Fibroblast of the aortic adventitia (primary cell): ENCODE measurements around the gene FLII. TPM values are rescaled to one million over a fixed set of nuclear protein-coding genes. Genes with fewer than 3 reads are reported as not detected.

Experiments
- DNase-seq: peaks from one replicate; pipeline ENCODE4 v3.0.0-alpha.2; 2010; ENCODE audit warnings: low read depth
- H3K4me3 ChIP-seq: 2 replicates; pipeline ENCODE4 v1.5.1; 2011; ENCODE audit warnings: low read depth, mild to moderate bottlenecking, control low read depth, low read length, moderate library complexity
- CTCF ChIP-seq: IDR thresholded peaks from 2 replicates; pipeline ENCODE4 v1.5.1; 2011; ENCODE audit warnings: mild to moderate bottlenecking, low read length, control low read depth, inconsistent platforms; ENCODE audit not compliant: insufficient read depth
- total RNA-seq: library from RNA; depleted of rRNA; stranded (reverse); fragments of >200 nt; gene quantifications from 2 replicates; pipeline ENCODE4 v1.2.3, GENCODE V29; 2012; ENCODE audit warnings: low replicate concordance

The FLII gene
- total RNA-seq, 1 donor: 305 TPM

GRCh38 chr17:18205861-18206260 is 52.7 kb downstream of the FLII start:
- H3K4me3 ChIP-seq: no peak overlapping the region
- TF ChIP-seq CTCF: no peak
- DNase-seq: no peak

- no peak for TF ChIP-seq CTCF
- DNase-seq: no peak
- H3K4me3 ChIP-seq: no peak overlapping the region
Observed at GRCh38 chr17:18203308-18203707, 55.2 kb downstream of the FLII start.

GRCh38 chr17:18201108-18201507 is 57.4 kb downstream of the FLII start:
- no peak for TF ChIP-seq CTCF
- H3K4me3 ChIP-seq: no peak overlapping the region
- no peak for DNase-seq

GRCh38 chr17:18198530-18198929 is 60.0 kb downstream of the FLII start:
- no peak for DNase-seq
- TF ChIP-seq CTCF: no peak
- H3K4me3 ChIP-seq: no peak overlapping the region

GRCh38 chr17:18197535-18198194 is 60.9 kb downstream of the FLII start:
- TF ChIP-seq CTCF: no peak
- no peak overlapping the region for H3K4me3 ChIP-seq
- no peak for DNase-seq

GRCh38 chr17:18195246-18195645 is 63.3 kb downstream of the FLII start:
- no peak for TF ChIP-seq CTCF
- no peak overlapping the region for H3K4me3 ChIP-seq
- DNase-seq: no peak

Other genes with a start within 250 kb of the FLII start
- 17.8 and 43.4 TPM in 2 replicates for gene ATPAF2, start 219.6 kb downstream of the FLII start, total RNA-seq
- gene GID4, start 219.3 kb downstream of the FLII start, total RNA-seq: 5.5 and 7.8 TPM in 2 replicates
- gene DRG2, start 170.8 kb downstream of the FLII start, total RNA-seq: 7.4 and 25.3 TPM in 2 replicates
- gene MYO15A, start 150.0 kb downstream of the FLII start, total RNA-seq: 0.45 and 1.6 TPM in 2 replicates
- 73.3 and 108 TPM in 2 replicates for gene ALKBH5, start 74.9 kb downstream of the FLII start, total RNA-seq
- 23.3 and 40.7 TPM in 2 replicates for gene LLGL1, start 33.1 kb downstream of the FLII start, total RNA-seq
- gene MIEF2, start 1.9 kb upstream of the FLII start, total RNA-seq: 13.2 and 27.6 TPM in 2 replicates
- gene TOP3A, start 56.3 kb upstream of the FLII start, total RNA-seq: 50.0 and 213 TPM in 2 replicates
- 9.2 and 17.3 TPM in 2 replicates for gene SMCR8, start 56.6 kb upstream of the FLII start, total RNA-seq
- 7.0 and 20.3 TPM in 2 replicates for gene SHMT1, start 104.8 kb upstream of the FLII start, total RNA-seq
- gene EVPLL, start 119.0 kb upstream of the FLII start, total RNA-seq: not detected in 2 replicates
- not detected in 2 replicates for gene LGALS9C, start 218.1 kb upstream of the FLII start, total RNA-seq